ENCODE results near the gene RNF130. TPM values are rescaled to one million over a fixed set of nuclear protein-coding genes. Genes with fewer than 3 reads are reported as not detected.

Gene RNF130
- total RNA-seq, 1 experiment from 2014 or later = 31.8 TPM

DNA sequence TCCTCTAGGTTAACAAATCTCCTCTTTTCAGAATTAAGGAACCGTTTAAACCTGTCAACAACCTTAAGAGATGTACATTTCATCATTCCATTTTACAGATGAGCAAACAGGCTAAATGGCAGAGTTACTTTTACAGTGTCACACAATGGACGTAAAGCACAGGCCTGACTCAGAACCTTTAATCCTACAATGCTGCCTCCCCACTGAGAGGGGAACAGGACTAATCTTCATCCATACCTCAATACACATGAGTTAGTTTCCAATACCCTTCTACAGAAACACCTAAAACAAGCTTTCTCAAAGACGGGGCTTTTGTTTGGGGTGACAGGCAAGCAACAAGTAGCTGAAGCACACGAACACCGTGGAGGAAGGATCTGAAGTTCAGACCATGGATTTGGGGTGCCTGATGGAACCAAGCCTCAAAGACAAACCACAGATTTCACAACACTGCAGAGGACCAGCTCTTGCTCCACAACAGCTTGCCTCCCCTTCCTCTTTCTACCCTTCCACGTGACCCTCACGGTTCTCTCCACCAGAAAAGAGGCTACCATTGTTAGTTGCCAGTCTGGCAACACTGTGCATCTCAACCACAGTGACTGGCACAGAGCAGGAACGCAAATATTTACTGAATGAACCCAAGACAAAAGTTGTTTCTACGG lies 1.8 kb downstream of the RNF130 start:
- ChIA-PET POLR2A (interaction anchor here (0.6 to 2.4 kb wide), 7 partner anchors 10 to 156 kb away, joined by 3 to 15 read pairs (median 3); partner anchors contain the start of gene RASGEF1C), CTCF (no interaction called here)
- Mint-ChIP-seq H3K4me1 (ENCODE audit: insufficient read depth, unreplicated experiment) (peaks cover 28% of the 10 kb centered on the region), H3K27ac (ENCODE audit: low read depth, unreplicated experiment) (peak overlapping the region; percentile 87), H3K4me3 (ENCODE audit: unreplicated experiment) (peak overlapping the region; percentile 95), H3K36me3 (ENCODE audit: insufficient read depth, unreplicated experiment) (no peaks in the 10 kb centered on the region), H3K9me3 (ENCODE audit: unreplicated experiment) (peaks cover 8% of the 10 kb centered on the region), H3K27me3 (ENCODE audit: insufficient read depth, unreplicated experiment) (no peaks in the 10 kb centered on the region)
- no TSS peak for BruUV-seq (replicated peaks)
- intact Hi-C loops (cut with micrococcal nuclease) = loop anchor here (5.0 to 10.0 kb wide), 2 partner anchors 162 to 445 kb away; partner anchors contain the start of genes HNRNPH1 and TBC1D9B
- TF ChIP-seq, protein P1, sequence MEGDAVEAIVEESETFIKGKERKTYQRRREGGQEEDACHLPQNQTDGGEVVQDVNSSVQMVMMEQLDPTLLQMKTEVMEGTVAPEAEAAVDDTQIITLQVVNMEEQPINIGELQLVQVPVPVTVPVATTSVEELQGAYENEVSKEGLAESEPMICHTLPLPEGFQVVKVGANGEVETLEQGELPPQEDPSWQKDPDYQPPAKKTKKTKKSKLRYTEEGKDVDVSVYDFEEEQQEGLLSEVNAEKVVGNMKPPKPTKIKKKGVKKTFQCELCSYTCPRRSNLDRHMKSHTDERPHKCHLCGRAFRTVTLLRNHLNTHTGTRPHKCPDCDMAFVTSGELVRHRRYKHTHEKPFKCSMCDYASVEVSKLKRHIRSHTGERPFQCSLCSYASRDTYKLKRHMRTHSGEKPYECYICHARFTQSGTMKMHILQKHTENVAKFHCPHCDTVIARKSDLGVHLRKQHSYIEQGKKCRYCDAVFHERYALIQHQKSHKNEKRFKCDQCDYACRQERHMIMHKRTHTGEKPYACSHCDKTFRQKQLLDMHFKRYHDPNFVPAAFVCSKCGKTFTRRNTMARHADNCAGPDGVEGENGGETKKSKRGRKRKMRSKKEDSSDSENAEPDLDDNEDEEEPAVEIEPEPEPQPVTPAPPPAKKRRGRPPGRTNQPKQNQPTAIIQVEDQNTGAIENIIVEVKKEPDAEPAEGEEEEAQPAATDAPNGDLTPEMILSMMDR (IDR thresholded peaks at IDR 0.05; ENCODE audit: unreplicated experiment) = no peak
- peak; percentile 33 for DNase-seq (ENCODE audit: unreplicated experiment)

DNA sequence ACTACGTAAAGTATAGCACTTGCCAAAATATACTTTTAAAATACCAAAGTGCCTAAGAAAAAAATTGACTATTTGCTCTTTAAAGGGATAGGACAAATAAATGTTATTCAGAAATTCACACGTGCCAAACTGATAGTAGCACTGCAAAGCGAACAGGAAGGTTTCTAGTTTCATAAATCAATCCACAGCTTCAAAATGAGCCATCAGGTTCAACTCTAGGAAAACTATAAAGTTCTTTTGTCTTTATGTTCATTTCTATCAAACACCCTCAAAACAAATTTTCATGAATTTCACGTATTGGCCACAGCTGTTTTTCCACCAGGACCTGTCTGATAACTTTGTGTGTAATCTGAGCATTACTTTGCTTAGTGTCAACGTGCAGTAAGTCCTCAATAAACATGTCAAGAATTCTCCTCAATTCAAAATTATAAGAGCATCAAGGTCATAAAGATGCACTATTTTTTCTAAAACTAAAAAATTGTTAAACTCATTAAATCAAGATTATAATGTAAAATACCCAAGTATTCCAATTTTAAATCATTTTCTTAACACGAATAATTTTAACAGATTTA lies 3.0 kb downstream of the RNF130 start:
- intact Hi-C loops (cut with micrococcal nuclease) = no loop called here
- Mint-ChIP-seq H3K36me3 (ENCODE audit: insufficient read depth, unreplicated experiment) (no peaks in the 10 kb centered on the region), H3K4me3 (ENCODE audit: unreplicated experiment) (no peak overlapping the region), H3K9me3 (ENCODE audit: unreplicated experiment) (peaks cover 8% of the 10 kb centered on the region), H3K27me3 (ENCODE audit: insufficient read depth, unreplicated experiment) (no peaks in the 10 kb centered on the region), H3K27ac (ENCODE audit: low read depth, unreplicated experiment) (no peak overlapping the region), H3K4me1 (ENCODE audit: insufficient read depth, unreplicated experiment) (peaks cover 28% of the 10 kb centered on the region)
- POLR2A ChIA-PET = interaction anchor here (0.6 to 1.1 kb wide), 4 partner anchors 8 to 125 kb away, joined by 3 to 5 read pairs (median 4); no protein-coding TSS in a partner anchor
- BruUV-seq (replicated peaks) = no TSS peak
- CTCF ChIA-PET = no interaction called here
- DNase-seq (ENCODE audit: unreplicated experiment) = no peak
- TF ChIP-seq, protein P1 (IDR thresholded peaks at IDR 0.05; ENCODE audit: unreplicated experiment) = no peak

DNA sequence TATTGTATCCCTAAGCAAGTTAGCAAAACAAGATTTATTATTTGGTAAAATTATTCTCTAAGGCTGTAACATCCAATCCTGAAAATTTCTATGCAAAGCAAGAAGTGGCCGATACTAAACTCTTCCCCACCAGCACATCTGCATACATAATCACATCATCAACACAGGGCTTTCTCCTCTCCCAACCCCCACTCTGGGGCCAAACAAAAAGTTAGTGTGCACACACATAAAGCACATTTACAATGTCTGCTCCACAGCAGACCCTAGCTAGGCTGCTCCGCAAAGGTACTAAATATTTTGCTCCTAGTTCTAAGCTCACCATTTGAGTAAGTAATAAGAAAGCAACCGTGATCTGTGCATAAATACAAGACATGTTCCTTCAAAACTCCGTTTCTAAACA lies 3.6 kb downstream of the RNF130 start:
- intact Hi-C loops (cut with micrococcal nuclease) = no loop called here
- Mint-ChIP-seq H3K4me3 (ENCODE audit: unreplicated experiment) (no peak overlapping the region), H3K36me3 (ENCODE audit: insufficient read depth, unreplicated experiment) (no peaks in the 10 kb centered on the region), H3K27me3 (ENCODE audit: insufficient read depth, unreplicated experiment) (no peaks in the 10 kb centered on the region), H3K27ac (ENCODE audit: low read depth, unreplicated experiment) (no peak overlapping the region), H3K9me3 (ENCODE audit: unreplicated experiment) (peaks cover 6% of the 10 kb centered on the region), H3K4me1 (ENCODE audit: insufficient read depth, unreplicated experiment) (peaks cover 28% of the 10 kb centered on the region)
- CTCF ChIA-PET = no interaction called here
- DNase-seq (ENCODE audit: unreplicated experiment) = no peak
- POLR2A ChIA-PET = interaction anchor here (1.0 to 1.1 kb wide), 2 partner anchors 9 kb away, joined by 4 to 5 read pairs; no protein-coding TSS in a partner anchor
- BruUV-seq (replicated peaks) = no TSS peak
- TF ChIP-seq, protein P1 (IDR thresholded peaks at IDR 0.05; ENCODE audit: unreplicated experiment) = no peak

DNA sequence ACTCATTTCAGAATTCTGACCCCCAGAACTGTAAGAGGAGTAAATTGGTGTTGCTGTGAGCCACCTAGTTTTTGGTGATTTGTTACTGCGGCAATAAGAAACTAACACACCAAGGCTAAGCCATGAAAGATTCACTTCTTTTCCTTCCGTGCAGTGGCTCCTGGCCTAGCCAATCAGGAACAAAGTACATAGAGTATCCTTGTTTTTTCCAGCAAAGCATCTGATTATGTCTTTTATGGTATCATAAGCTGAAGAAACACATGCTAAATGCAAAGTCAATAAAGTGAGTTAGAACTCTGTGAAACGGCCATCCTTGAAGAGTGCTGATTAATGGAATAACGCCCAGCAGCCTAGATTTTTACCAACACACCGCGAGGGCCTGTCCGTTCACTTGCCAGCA lies 11.4 kb downstream of the RNF130 start:
- intact Hi-C loops (cut with micrococcal nuclease) = no loop called here
- no peak overlapping the region for H3K4me3 Mint-ChIP-seq (ENCODE audit: unreplicated experiment)
- H3K27ac Mint-ChIP-seq (ENCODE audit: low read depth, unreplicated experiment) = no peak overlapping the region
- ChIA-PET POLR2A (interaction anchor here (1.3 kb wide), 1 partner anchor 8 kb away, joined by 4 read pairs; no protein-coding TSS in a partner anchor), CTCF (no interaction called here)
- BruUV-seq (replicated peaks) = no TSS peak
- H3K4me1 Mint-ChIP-seq (ENCODE audit: insufficient read depth, unreplicated experiment) = peaks cover 9% of the 10 kb centered on the region
- H3K9me3 Mint-ChIP-seq (ENCODE audit: unreplicated experiment) = no peaks in the 10 kb centered on the region
- DNase-seq (ENCODE audit: unreplicated experiment) = no peak
- TF ChIP-seq, protein P1 (IDR thresholded peaks at IDR 0.05; ENCODE audit: unreplicated experiment) = no peak
- no peaks in the 10 kb centered on the region for H3K27me3 Mint-ChIP-seq (ENCODE audit: insufficient read depth, unreplicated experiment)
- no peaks in the 10 kb centered on the region for H3K36me3 Mint-ChIP-seq (ENCODE audit: insufficient read depth, unreplicated experiment)

Data from MCF 10A (cell line).